ENCODE data around the gene TNFRSF11A.

TNFRSF11A gene

GRCh38 chr18:62345909-62346308 lies 20.8 kb downstream of the TNFRSF11A start:
- no peak for DNase-seq (ENCODE audit: low read depth in 2 of 2)

- no peak for DNase-seq (ENCODE audit: low read depth in 2 of 2)
These were observed 21.4 kb downstream of the TNFRSF11A start for GRCh38 chr18:62346333-62347088.

GRCh38 chr18:62347089-62347506 lies 22.0 kb downstream of the TNFRSF11A start:
- DNase-seq (ENCODE audit: low read depth in 2 of 2) = no peak

- no peak for DNase-seq (ENCODE audit: low read depth in 2 of 2)
These were observed 23.4 kb downstream of the TNFRSF11A start for GRCh38 chr18:62348474-62348873.

GRCh38 chr18:62353170-62353569 lies 28.1 kb downstream of the TNFRSF11A start:
- DNase-seq (ENCODE audit: low read depth in 2 of 2) = no peak

GRCh38 chr18:62354151-62354550 lies 29.0 kb downstream of the TNFRSF11A start:
- no peak for DNase-seq (ENCODE audit: low read depth in 2 of 2)

- DNase-seq (ENCODE audit: low read depth in 2 of 2) = no peak
These were observed 32.1 kb downstream of the TNFRSF11A start for GRCh38 chr18:62357079-62357719.

GRCh38 chr18:62360805-62361204 lies 35.7 kb downstream of the TNFRSF11A start:
- no peak for DNase-seq (ENCODE audit: low read depth in 2 of 2)

GRCh38 chr18:62361288-62361687 lies 36.2 kb downstream of the TNFRSF11A start:
- no peak for DNase-seq (ENCODE audit: low read depth in 2 of 2)

- DNase-seq (ENCODE audit: low read depth in 2 of 2) = no peak
These were observed 39.4 kb downstream of the TNFRSF11A start for GRCh38 chr18:62364558-62364957.

- DNase-seq (ENCODE audit: low read depth in 2 of 2) = no peak
These were observed 40.3 kb downstream of the TNFRSF11A start for GRCh38 chr18:62365420-62365819.

GRCh38 chr18:62366992-62367391 lies 41.9 kb downstream of the TNFRSF11A start:
- DNase-seq (ENCODE audit: low read depth in 2 of 2) = no peak

- no peak for DNase-seq (ENCODE audit: low read depth in 2 of 2)
These were observed 43.0 kb downstream of the TNFRSF11A start for GRCh38 chr18:62368100-62368499.

- no peak for DNase-seq (ENCODE audit: low read depth in 2 of 2)
These were observed 44.1 kb downstream of the TNFRSF11A start for GRCh38 chr18:62369129-62369644.

- DNase-seq (ENCODE audit: low read depth in 2 of 2) = no peak
These were observed 45.3 kb downstream of the TNFRSF11A start for GRCh38 chr18:62370366-62370765.

- DNase-seq (ENCODE audit: low read depth in 2 of 2) = no peak
These were observed 46.3 kb downstream of the TNFRSF11A start for GRCh38 chr18:62371436-62371835.

GRCh38 chr18:62372156-62372555 lies 47.0 kb downstream of the TNFRSF11A start:
- no peak for DNase-seq (ENCODE audit: low read depth in 2 of 2)

- no peak for DNase-seq (ENCODE audit: low read depth in 2 of 2)
These were observed 47.8 kb downstream of the TNFRSF11A start for GRCh38 chr18:62372882-62373281.

- DNase-seq (ENCODE audit: low read depth in 2 of 2) = no peak
These were observed 49.4 kb downstream of the TNFRSF11A start for GRCh38 chr18:62374410-62374965.

GRCh38 chr18:62377131-62377807 lies 52.2 kb downstream of the TNFRSF11A start:
- no peak for DNase-seq (ENCODE audit: low read depth in 2 of 2)

- DNase-seq (ENCODE audit: low read depth in 2 of 2) = no peak
These were observed 53.9 kb downstream of the TNFRSF11A start for GRCh38 chr18:62379051-62379450.

GRCh38 chr18:62381373-62381772 lies 56.3 kb downstream of the TNFRSF11A start:
- no peak for DNase-seq (ENCODE audit: low read depth in 2 of 2)

Data from stimulated activated CD4-positive, alpha-beta T cell treated with anti-CD3 and anti-CD28 coated beads, Interleukin-1b, Interleukin-23, amount 100 ng/mL, for 1 hour (primary cell).